HG02642 (cell line): ENCODE data around the gene MAOB.
"Not testable (repeated sequence)": the region's sequence is repeated elsewhere in the genome, so short reads cannot be mapped to it uniquely, and the experiment has no call there.

Experiments
- ATAC-seq: cut with Tn5 transposase; IDR thresholded peaks from one replicate; pipeline ENCODE4 v1.9.1; 2021; ENCODE audit warnings: mild to moderate bottlenecking; ENCODE audit not compliant: unreplicated experiment, poor library complexity

Gene MAOB

DNA sequence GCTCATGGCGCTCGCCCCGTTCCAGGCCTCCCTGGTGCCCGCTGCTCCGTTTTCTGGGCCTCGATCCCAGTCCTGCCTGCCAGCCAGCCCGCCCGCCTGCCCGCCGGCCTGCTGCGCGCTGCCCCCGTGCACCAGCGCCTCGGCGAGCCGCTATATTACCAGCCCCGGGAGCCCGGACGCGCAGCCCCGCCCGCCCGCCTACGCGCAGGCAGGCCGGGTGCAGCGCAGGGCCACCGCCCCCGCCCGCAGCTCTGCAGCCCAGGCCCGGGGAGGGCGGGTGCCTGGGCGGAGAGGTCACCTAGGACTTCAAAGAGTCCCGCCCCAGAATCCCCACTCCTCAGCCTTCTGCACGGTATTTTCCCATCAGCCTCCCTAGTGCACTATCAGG is at the start of gene MAOB:
Gene MAOB, minus strand, starts transcription at position 157 of the 388 bp plus-strand sequence. Its CDS starts 151 bp downstream, at position 6.
- ATAC-seq, result no peak

DNA sequence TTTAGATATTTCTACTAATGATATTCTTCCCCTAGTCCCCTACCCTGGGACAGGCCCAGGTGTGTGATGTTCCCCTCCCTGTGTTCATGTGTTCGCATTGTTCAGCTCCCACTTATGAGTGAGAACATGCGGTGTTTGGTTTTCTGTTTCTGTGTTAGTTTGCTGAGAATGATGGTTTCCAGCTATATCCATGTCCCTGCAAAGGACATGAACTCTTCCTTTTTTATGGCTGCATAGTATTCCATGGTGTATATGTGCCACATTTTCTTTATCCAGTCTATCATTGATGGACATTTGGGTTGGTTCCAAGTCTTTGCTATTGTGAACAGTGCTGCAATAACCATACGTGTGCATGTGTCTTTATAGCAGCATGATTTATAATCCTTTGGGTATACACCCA is 39.8 kb upstream of the MAOB start:
- not testable (repeated sequence) for ATAC-seq

- not testable (repeated sequence) for ATAC-seq
Measured at GRCh38 chrX:43910772-43911171, 28.5 kb upstream of the MAOB start.

GRCh38 chrX:43910012-43910411 is 27.8 kb upstream of the MAOB start:
- no peak for ATAC-seq

DNA sequence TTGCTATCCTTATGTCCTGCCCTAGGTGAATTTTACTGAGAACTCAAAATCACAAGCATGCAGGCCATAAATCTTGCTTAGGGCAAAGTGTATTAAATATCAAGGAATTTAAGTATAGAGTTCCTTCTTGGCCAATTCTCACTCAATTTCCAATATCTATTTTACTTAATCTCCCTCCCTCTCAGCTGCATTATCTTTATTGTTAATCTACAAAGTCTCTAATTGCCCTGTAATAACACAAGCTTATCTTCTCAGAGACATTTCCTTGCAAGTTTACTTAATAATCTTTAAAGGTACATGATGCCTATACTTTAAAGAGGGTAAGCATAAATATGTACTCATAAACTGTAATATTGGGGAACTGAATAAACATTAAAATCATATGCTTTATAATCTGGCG is 26.9 kb upstream of the MAOB start:
- ATAC-seq, result no peak

GRCh38 chrX:43899878-43900815 is 17.9 kb upstream of the MAOB start:
- ATAC-seq, result no peak

DNA sequence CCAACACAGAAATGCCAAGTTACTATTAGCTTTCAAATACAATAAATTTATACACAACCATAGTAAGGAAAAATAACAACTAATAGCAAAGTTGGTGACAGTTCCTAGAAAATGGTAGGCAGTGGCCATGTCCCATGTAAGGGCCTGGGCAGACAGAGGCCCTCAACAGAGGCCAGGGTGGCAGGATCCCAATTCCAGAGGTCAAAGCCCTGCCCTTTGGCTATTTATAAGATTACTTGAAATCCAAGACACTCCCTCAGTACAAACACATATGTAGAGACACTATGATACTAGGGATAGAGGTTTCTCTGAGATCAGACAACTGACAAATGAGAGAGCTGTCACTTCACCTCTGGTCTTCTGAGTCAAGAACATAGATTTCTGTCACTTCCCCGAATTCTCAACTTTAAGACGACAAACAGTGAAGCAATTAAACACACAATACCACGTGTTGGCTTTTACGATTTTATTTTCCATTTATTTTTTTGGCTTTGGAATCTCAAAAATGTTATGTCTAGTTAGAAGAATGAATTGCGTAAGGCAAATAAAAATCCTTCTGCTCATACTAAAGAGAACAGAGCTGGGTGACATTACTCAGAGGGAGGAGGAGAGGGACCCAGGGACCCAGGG is 16.3 kb upstream of the MAOB start:
- ATAC-seq, result no peak

DNA sequence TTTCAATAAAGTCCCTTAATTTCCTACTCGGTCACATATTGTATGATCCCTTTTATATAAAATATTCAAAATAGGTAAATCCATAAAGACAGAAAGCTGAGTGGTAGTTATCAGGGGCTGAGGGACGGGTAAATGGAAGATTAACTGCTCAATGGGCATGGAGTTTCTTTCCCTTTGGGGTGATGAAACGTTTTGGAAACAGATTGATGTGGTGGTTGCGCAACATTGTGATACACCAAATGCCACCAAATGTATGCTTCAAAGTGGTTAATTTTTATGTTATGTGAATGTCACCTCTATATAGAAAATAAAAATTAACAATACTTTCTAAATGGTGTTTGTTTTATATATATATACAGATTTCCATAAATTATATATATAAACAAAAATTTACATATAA is 15.0 kb upstream of the MAOB start:
- no peak for ATAC-seq

- no peak for ATAC-seq
Measured at GRCh38 chrX:43892336-43892870, 10.2 kb upstream of the MAOB start.

DNA sequence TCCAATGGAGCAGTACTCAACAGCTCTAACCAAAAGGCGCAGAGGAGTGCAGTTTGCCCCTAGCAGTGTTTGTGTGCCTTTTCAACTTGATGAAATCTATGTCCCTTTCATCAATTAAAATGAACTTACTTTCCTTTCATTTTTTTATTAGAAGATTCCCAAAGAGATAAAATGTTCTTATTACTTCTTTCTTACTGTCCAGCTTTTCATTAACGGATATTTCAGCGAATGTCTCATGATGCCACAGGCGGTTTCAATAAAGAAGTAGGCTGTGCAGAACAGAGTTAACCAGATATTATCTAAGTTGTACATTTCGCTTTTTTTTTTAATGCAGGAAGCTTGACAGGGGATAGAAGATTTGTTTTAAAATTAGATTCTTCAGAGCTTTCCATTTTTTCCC is 3.4 kb upstream of the MAOB start:
- no peak for ATAC-seq

DNA sequence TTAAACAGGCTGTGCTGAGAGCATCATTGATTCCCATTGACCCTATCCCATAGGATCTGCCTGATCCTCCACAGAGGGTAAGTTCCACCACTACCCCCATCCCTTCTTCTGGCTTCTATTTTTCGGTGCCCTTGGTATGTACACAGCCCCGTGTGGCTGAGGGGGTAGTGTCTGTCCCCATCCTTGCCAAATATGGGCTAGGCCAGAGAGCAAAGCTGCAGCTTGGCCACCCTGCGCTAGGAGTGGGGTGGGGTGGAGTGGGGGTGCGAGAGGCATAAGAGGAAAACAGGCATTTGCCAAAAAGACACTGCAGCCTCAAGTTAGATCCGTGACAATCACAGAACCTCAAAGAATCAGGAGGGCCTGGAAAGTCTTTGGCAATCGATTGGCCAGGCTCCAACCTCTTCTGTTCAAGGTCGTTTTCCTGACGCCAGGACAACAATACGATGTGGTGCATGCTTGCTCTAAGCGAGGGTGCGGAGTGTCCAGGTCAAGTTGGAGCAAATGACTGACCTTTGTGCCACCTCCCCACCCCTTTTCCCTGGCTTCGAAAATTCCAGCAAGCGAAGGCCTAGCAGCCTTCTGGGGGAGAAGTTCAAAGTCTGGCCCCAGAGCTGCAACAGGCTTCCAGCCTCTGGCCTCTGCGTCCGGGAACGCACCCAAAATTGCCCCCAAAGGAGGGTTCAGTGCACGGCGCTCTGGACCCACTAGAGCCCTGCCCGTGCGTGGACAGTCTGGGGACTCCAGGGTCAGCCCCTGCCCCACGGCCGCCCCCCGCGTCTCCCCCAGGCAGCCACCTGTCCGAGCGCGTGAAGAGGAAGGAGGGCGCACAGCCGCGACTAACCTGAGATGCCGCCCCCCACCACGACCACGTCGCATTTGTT is 598 bp downstream of the MAOB start:
- no peak for ATAC-seq

- ATAC-seq, result no peak
Measured at GRCh38 chrX:43880425-43880824, 1.8 kb downstream of the MAOB start.

- ATAC-seq, result no peak
Measured at GRCh38 chrX:43878906-43879526, 3.2 kb downstream of the MAOB start.

DNA sequence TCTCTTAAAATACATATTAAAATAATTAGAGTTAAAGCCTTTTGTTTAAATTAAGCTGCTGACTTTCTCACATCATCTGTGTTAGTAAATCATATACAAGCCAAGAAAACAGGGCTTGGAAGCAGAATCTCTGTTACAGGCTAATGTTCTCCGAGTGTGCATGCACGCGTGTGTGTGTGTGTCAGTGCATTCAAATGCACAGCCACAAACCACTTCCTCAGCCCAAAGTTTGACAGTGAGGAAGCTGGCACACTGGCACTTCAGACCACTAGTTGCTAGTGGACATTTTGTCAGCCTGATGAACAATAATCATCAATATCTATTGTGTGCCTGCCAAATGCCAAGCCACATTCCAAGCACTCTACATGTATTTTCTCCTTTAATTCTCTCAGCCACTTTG is 5.6 kb downstream of the MAOB start:
- no peak for ATAC-seq

- no peak for ATAC-seq
Measured at GRCh38 chrX:43870758-43871419, 11.4 kb downstream of the MAOB start.

DNA sequence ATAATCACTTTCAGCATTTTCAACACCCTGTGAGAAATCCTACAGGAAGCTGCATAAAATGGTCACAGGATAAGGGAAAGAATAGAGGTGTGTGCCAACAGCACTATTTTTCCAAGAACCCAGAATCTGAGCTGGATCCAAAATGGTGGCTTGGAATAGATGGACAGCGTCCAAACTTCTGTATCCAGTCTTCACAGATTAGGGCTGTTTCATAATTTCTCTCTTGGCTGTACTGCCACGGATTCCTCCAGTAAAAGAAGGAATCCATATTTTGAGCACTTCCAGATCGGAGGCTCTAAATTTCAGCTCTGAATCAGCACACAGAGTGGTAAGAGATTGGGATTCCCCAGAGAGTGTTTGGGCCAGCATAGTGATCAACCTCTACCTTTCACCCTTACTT is 12.2 kb downstream of the MAOB start:
- ATAC-seq, result no peak

GRCh38 chrX:43868791-43869190 is 13.5 kb downstream of the MAOB start:
- no peak for ATAC-seq

DNA sequence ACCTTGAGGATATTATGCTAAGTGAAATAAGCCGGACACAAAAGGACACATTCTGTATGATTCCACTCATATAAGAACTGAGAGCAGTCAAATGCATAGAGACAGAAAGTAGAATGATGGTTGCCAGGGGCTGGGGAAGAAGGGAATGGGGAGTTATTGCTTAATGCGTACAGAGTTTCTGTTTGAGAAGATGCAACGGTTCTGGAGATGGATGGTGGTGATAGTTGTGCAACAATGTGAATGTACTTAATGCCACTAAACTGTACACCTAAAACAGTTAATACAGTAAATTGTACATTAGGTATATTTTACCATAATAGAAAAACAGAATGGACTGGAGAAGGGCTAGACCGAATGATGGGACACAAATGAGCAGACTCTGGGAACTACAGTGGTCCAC is 15.8 kb downstream of the MAOB start:
- ATAC-seq, result no peak

DNA sequence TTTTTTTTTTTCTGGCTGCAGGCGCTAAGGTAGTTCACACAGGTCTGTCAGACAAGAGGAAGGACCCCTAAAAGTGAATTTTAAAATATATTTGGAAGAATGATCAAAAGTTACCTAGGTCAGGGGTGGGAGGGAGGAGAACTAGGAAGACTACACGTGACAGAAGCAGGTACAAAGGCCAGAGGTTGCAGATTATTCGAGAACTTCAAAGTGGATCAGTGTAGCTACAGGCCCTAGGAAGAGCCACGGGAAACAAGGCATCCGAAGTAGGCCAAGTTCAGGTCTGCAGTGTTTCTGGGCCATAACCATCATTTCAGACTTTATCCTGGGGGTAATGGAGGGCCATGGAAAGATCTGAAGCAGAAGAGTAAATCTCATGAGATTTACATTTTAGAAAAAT is 16.5 kb downstream of the MAOB start:
- ATAC-seq, result no peak

GRCh38 chrX:43862434-43862833 is 19.8 kb downstream of the MAOB start:
- no peak for ATAC-seq
